Measurements from ENCODE around the gene OR52N1. TPM values are rescaled to one million over a fixed set of nuclear protein-coding genes. Genes with fewer than 3 reads are reported as not detected.
A peak's percentile ranks its signal among the peaks of the same experiment; 100 is the strongest.

Gene OR52N1
- total RNA-seq, 4 donors from 2014 or later, result not detected

- H3K4me3 ChIP-seq, result no peak overlapping the region
- H3K27ac ChIP-seq (replicated peaks in 1 of 4), result no peak overlapping the region
- TF ChIP-seq POLR2A (IDR thresholded peaks at IDR 0.05; ENCODE audit: low read depth), result no peak
- no peak for TF ChIP-seq POLR2AphosphoS5 (IDR thresholded peaks at IDR 0.05)
- no peak for TF ChIP-seq EP300 (IDR thresholded peaks at IDR 0.05)
- TF ChIP-seq, protein P1, sequence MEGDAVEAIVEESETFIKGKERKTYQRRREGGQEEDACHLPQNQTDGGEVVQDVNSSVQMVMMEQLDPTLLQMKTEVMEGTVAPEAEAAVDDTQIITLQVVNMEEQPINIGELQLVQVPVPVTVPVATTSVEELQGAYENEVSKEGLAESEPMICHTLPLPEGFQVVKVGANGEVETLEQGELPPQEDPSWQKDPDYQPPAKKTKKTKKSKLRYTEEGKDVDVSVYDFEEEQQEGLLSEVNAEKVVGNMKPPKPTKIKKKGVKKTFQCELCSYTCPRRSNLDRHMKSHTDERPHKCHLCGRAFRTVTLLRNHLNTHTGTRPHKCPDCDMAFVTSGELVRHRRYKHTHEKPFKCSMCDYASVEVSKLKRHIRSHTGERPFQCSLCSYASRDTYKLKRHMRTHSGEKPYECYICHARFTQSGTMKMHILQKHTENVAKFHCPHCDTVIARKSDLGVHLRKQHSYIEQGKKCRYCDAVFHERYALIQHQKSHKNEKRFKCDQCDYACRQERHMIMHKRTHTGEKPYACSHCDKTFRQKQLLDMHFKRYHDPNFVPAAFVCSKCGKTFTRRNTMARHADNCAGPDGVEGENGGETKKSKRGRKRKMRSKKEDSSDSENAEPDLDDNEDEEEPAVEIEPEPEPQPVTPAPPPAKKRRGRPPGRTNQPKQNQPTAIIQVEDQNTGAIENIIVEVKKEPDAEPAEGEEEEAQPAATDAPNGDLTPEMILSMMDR (IDR thresholded peaks at IDR 0.05), result no peak
- H3K36me3 ChIP-seq, result no peaks in the 10 kb centered on the region
- DNase-seq (ENCODE audit: extremely low spot score), result no peak
- no peaks in the 10 kb centered on the region for H3K9me3 ChIP-seq
- peaks cover 0 to 5% (median 0%) of the 10 kb centered on the region in 4 donors for H3K4me1 ChIP-seq
- WGBS, result 45% methylated on average over 4 of the region's 4 CpGs
- H3K27me3 ChIP-seq, result no peaks in the 10 kb centered on the region
- intact Hi-C loops (cut with DNase I), result no loop called here
Measured at GRCh38 chr11:5815534-5815933, 24.5 kb upstream of the OR52N1 start.

- TF ChIP-seq EP300 (IDR thresholded peaks at IDR 0.05) (no peak), POLR2AphosphoS5 (IDR thresholded peaks at IDR 0.05) (no peak), POLR2A (IDR thresholded peaks at IDR 0.05; ENCODE audit: low read depth) (no peak)
- TF ChIP-seq, protein P1 (IDR thresholded peaks at IDR 0.05), result no peak
- H3K4me1 ChIP-seq, result peaks cover 0 to 11% (median 10%) of the 10 kb centered on the region in 4 donors
- H3K27ac ChIP-seq (replicated peaks in 1 of 4), result no peak overlapping the region
- peaks cover 0 to 9% (median 0%) of the 10 kb centered on the region in 4 donors for H3K27me3 ChIP-seq
- H3K4me3 ChIP-seq, result no peak overlapping the region
- DNase-seq (ENCODE audit: extremely low spot score), result no peak
- no peaks in the 10 kb centered on the region for H3K9me3 ChIP-seq
- 65% methylated on average over 6 of the region's 6 CpGs for WGBS
- no peaks in the 10 kb centered on the region for H3K36me3 ChIP-seq
- intact Hi-C loops (cut with DNase I), result loop anchor here (5.0 to 10.0 kb wide), 3 partner anchors 125 to 688 kb away; partner anchors contain the start of genes TRIM22 and TRIM5
Measured at GRCh38 chr11:5809905-5810795, 19.1 kb upstream of the OR52N1 start.

GRCh38 chr11:5809122-5809519 is 18.1 kb upstream of the OR52N1 start:
- H3K36me3 ChIP-seq, result no peaks in the 10 kb centered on the region
- H3K27ac ChIP-seq (replicated peaks in 1 of 4), result no peak overlapping the region
- WGBS, result 44% methylated on average over 5 of the region's 5 CpGs
- peaks cover 0 to 9% (median 0%) of the 10 kb centered on the region in 4 donors for H3K27me3 ChIP-seq
- DNase-seq (ENCODE audit: extremely low spot score), result no peak
- H3K4me3 ChIP-seq, result peak overlapping the region; percentile 48 to 59 (median 50)
- peaks cover 0 to under 1% (median 0%) of the 10 kb centered on the region in 4 donors for H3K9me3 ChIP-seq
- H3K4me1 ChIP-seq, result peaks cover 0 to 11% (median 10%) of the 10 kb centered on the region in 4 donors
- intact Hi-C loops (cut with DNase I), result loop anchor here (5.0 to 10.0 kb wide), 3 partner anchors 124 to 687 kb away; partner anchors contain the start of genes TRIM22 and TRIM5
- TF ChIP-seq, protein P1 (IDR thresholded peaks at IDR 0.05), result no peak
- TF ChIP-seq POLR2A (IDR thresholded peaks at IDR 0.05; ENCODE audit: low read depth) (no peak), POLR2AphosphoS5 (IDR thresholded peaks at IDR 0.05) (no peak), EP300 (IDR thresholded peaks at IDR 0.05) (no peak)

DNA sequence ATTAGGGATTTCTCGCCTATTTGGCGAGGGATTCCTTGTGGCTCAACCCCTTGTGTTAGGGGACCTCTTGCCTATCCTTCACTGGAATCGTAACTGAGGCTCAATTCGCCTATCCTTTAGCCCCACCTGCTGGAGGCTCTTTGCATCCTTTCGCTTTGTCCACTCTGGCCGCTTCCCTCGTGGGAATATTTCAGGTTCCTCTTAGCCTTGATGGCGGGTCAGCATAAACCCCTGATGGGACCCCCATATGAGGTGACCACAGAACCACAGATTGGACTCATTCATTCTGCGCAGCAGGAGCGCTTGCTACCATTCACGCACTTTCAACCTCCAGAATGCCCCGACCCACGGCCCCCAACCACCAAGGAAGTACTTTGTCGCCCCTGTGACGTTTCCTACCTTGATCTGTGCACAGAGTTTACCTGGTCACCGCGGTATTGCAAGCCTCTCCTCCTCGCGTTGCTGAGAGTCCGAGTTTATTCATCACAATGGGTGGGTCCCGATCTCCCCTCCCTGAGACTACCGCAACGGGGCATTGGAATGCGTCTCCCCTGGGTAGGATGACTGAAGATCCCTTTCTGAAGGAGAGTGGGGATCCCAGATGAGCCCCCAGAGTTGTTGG is 17.5 kb upstream of the OR52N1 start, which contains the start of gene OR52N2:
TSS of gene OR52N2 (plus strand) at position 425 of the 622 bp plus-strand sequence. CDS start 11,412 bp downstream, outside the sequence.
- H3K9me3 ChIP-seq, result peaks cover 0 to 3% (median 0%) of the 10 kb centered on the region in 4 donors
- no peak for DNase-seq (ENCODE audit: extremely low spot score)
- H3K27ac ChIP-seq (replicated peaks in 1 of 4), result no peak within 1 kb of the TSS
- H3K4me3 ChIP-seq, result peak within 1 kb of the TSS; percentile 48 to 59 (median 50)
- peaks cover 0 to 9% (median 0%) of the 10 kb centered on the region in 4 donors for H3K27me3 ChIP-seq
- intact Hi-C loops (cut with DNase I), result loop anchor here (1.0 to 10.0 kb wide), 4 partner anchors 124 to 686 kb away; partner anchors contain the start of genes TRIM22 and TRIM5
- H3K4me1 ChIP-seq, result peaks cover 0 to 11% (median 10%) of the 10 kb centered on the region in 4 donors
- TF ChIP-seq POLR2AphosphoS5 (IDR thresholded peaks at IDR 0.05) (peak in 1 of 2 donors; percentile 43), POLR2A (IDR thresholded peaks at IDR 0.05; ENCODE audit: low read depth) (no peak), EP300 (IDR thresholded peaks at IDR 0.05) (no peak)
- TF ChIP-seq, protein P1 (IDR thresholded peaks at IDR 0.05), result peak; percentile 80 to 85 (median 84)
- no peaks in the 10 kb centered on the region for H3K36me3 ChIP-seq
- WGBS, result 5% methylated on average over 23 of the region's 24 CpGs
